Inflammatory macrophage (primary cell): Measurements from ENCODE around the gene SLC27A1.
A peak's percentile ranks its signal among the peaks of the same experiment; 100 is the strongest.
"Not testable (repeated sequence)": the region's sequence is repeated elsewhere in the genome, so short reads cannot be mapped to it uniquely, and the experiment has no call there.

ENCODE experiments used
- DNase-seq, 2 donors: peaks; one replicate each; pipeline ENCODE4 v3.0.0-alpha.2; 2020 to 2022

Gene SLC27A1

DNA sequence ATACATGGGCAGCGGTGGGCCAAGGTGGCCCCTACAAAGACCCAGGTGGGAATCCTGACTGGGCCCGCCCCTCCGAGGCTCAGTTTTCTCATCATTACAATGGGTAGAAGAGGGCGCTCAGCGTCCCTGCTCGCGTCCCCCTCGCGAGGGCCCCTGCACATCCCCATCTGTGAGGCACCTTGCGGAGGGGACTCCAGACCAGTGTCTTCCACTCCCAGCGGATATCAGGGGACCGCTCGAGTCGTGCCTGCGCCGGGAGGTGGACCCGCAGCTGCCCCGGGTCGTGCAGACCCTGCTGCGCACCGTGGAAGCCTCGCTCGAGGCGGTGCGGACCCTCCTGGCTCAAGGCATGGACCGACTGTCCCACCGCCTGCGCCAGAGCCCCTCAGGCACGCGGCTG is 69.8 kb downstream of the SLC27A1 start:
- no peak for DNase-seq

DNA sequence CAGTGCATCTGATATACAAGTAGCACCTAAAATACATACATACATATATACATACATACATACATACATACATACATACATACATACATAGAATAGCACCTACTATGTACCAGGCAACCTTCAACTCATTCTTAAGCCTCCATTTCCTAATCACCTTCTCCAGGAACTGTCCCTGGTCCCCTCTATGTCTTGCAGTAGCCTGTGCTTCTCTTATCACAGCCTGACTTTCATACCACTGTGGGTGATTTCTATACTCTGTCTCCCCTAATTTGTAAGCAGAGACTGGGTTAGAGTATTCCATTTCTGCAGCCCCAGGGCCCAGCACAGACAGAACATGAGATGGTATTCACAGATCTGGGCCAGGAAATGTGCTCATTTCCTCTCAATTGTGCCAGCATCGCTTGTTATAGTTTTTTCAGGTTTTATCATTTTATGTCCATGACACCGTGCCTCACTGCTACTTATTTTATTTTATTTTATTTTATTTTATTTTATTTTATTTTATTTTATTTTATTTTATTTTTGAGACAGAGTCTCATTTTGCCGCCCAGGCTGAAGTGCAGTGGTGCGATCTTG is 70.9 kb downstream of the SLC27A1 start:
- DNase-seq, result no peak

DNA sequence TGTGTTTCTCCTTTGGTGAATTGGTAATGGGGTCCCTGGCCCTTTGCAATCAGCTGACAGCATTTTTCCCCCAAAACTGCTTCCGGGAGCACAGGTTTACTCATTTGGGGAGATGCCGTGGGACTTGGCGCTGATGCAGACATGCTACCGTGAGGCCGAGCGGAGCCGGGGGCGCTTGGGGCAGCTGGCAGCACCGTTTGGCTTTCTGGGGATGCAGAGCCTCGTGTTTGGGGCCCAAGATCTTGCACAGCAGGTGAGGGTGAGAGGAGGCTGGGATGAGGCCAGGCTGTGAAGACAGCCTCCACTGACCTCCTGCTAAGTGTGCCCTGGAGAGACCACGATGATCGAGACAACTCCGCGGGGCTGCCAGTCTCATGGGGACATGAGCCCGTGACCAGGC is 71.7 kb downstream of the SLC27A1 start:
- DNase-seq, result no peak

DNA sequence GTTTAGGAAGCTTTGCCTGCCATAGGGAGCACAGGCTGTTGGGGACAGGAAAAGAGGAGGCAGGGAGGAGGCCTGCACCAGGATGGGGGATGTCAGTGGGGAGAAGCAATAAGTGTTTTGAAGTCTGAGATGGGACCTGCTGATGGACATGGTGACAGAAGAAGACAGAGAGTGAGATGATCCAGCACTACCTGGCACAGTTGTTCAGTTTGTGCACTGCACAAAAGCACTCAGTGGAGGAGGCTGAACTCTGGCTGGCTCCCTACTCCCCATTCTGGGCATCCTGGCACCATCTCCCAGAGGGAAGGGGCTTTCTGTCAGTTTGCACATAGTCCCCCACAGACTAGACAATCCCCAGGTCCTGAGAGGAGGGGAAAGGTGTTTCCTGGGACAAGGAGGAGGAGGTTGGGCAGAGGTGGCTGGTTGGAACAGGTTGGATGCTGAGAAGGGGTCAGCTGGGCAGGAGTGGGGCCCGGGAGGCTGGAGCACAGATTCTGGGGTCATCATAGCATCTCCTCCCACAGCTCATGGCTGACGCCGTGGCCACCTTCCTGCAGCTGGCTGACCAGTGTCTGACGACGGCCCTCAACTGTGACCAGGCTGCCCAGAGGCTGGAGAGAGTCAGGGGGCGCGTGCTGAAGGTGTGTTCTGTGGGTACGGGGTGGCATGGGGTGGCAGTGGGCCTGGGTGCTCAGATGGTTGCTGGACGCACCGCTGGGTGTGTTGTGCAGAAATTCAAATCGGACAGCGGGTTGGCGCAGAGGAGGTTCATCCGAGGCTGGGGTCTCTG is 72.7 kb downstream of the SLC27A1 start:
- no peak for DNase-seq

DNA sequence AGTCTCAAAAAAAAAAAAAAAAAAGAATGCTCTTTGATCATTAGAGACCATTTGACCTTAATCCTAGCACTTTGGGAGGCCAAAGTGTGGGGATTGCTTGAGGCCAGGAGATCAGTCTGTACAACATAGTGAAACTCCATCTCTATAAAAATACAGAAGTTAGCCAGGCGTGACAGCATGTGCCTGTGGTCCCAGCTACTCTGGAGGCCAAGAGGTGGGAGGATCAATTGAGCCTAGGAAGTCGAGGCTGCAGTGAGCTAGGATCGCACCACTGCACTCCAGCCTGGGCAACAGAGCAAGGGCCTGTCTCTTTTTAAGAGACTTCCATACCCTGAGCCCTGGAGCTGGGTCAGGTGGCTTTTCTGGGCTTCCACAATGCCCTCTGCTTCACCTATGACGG is 73.7 kb downstream of the SLC27A1 start:
- peak; percentile 62 to 72 for DNase-seq

DNA sequence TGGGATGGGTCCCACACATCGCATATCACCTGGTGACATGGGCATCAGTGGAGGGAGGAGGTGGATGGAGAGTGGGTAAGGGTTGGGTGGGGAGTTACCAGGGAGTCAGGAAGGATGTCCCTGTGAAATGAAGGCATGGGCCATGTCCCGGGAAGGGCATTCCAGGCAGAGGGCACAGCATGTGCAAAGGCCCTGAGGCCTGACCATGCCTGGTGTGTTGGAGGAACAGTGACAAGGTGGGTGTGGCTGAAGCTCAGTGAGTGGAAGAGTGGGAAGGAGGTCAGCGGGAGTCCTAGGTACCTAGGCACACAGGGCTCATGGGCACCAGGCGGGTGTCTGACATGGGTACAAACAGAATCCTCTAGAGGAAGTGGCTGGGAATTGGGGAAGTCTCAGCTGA is 74.1 kb downstream of the SLC27A1 start:
- no peak for DNase-seq

DNA sequence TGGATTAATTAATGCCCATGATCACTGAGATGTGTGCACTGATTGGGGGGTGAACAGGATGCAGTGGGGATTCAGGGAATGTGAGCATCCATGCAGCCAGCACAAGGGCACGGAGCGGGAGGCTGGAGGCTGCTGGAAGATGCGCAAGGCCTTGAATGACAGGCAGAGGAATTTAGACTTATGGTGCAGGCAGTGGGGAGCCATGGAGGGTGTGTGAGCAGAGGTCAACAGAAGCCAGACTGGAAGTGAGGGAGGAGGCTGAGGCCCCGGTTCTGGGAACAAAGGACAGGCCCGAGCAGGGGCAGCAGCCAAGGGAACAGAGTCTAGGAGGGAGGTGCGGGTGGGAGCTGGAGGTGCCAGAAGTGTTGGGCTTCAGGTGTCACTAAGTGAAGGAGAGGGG is 77.8 kb downstream of the SLC27A1 start:
- DNase-seq, result no peak

DNA sequence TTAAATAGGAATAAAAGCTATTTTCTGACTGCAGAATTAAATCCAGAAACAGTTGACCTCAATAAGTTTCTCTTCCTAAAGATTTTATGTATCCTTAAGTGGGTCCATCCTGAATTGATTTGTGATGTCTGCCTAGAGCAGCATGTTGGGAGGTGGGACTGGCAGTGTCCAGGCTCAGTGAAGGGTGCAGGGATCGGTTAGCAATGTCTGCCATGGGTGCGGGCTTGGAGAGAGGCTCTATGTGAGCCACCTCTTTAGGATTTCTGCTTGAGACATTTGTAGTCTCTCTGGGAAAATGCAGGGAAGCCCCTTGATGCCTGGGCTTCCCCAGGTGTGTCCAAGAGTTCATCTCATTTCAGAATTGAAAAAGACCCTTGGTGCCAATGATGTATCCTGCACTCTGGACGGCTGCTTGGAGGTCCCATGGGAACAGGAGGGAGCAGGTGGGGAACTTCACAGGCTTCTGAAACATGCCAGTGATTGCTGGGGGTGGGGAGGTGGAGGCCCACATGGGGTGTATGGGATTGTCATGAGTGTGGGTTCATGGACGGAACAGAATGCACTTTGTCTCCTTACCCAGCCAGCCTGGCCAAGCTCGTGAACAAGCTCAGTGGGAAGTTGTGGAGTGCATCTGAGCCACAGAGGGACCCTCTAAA is 78.9 kb downstream of the SLC27A1 start:
- no peak for DNase-seq

DNA sequence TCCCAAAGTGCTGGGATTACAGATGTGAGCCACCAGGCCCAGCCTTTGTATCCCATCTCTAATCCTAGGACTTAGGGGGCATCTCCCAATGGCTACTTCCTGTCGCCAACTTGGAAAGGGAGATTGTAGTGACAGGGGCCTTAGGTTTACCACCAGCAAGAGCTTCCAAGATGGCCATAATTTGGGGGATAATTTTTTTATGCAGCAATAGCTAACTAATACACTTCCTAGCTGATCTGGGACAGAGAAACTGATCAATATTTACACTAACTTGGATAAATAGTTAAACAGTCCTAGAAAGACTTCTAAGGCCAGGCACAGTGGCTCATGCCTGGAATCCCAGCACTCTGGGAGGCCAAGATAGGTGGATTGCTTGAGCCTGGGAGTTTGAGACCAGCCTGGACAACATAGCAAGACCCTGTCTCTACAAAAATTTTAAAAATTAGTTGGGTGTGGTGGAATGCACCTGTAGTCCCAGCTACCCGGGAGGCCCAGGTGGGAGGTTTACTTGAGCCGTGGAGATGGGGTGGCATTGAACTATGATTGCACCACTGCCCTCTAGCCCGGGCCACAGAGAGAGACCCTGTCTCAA is 79.8 kb downstream of the SLC27A1 start:
- no peak for DNase-seq

DNA sequence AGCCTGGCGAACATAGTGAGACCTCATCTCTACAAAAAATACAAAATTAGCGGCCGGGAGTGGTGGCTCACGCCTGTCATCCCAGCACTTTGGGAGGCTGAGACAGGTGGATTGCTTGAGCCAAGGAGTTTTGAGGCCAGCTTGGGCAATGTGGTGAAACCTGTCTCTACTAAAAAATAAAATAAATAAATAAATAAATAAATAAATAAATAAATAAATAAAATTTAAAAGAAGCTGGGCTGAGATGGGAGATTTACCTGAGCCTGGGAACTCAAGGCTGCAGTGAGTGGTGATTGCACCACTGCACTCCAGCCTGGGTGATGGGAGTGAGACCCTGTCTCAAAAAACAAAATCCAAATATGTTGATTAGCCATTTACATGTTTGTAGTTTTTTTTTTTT is 82.4 kb downstream of the SLC27A1 start:
- DNase-seq, result not testable (repeated sequence)

DNA sequence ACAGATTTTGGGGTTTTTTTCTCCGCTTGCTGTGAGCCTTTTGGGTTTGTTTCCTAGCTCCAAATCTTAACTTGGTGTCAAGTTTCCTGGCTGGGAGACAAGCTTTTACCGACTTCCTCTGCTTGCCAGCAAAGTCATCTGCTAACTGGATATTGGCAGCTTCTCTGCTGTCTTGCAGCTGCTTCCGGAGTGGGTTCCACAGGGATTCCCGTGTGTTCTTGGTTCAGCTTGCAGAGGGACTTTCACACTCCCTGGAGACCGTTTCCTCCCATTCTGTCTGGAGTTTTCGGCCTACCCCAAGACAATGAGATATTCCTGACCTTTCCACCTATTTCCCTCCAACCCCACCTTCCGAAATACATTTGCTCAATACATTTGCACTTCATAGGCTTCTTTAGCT is 82.9 kb downstream of the SLC27A1 start:
- peak; percentile 36 to 50 for DNase-seq

DNA sequence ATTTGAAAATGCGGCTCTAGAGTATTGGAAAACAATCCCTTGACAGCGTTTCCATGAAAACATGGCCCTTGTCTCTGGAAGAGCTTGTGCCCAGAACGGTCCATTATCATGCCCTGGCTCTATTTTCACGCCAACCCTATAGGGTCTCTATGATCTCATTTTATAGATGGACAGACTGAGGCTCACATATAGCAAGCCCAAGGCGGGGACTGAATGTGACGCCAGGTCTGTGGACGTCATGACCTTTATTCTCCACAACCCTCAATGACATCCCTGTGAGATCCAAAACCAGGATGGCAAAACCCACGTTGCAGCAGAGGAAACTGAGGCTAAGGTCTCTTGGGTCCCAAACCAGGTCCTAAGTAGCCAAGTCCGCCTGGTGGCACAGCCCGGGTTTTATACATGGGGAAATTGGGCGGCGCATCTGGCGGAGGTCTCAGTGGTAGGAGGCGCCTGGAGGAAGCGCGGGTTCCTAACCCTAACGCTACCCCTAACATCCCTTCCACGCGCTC is 84.7 kb downstream of the SLC27A1 start:
- DNase-seq, result no peak

DNA sequence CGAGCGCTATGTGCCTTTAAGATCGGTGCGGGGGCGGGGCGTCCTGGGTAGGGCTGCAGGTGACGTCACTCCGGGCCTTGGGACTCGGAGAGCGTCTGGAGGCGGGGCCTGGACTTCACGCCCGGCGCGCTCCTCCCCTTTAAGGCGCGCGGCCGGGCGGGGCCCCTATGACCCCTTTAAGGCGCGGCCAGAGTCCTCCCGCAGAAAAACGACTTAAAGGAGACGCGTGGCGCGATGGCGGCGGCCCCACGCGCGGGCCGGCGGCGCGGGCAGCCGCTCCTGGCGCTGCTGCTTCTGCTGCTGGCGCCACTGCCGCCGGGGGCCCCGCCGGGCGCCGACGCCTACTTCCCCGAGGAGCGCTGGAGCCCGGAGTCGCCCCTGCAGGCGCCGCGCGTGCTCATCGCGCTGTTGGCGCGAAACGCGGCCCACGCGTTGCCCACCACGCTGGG is 85.2 kb downstream of the SLC27A1 start, which contains the start of gene COLGALT1:
Gene COLGALT1 (plus strand): TSS at position 170 of the 449 bp plus-strand sequence. CDS start 65 bp downstream, at position 235.
- DNase-seq, result peak; percentile 99 to 100
